ENCODE data around the gene CRISPLD2. TPM values are rescaled to one million over a fixed set of nuclear protein-coding genes. Genes with fewer than 3 reads are reported as not detected.

CRISPLD2 gene
- total and polyA plus RNA-seq, 9 of the 15 experiments (the other 6 are each of a cell fraction or from before 2014, with no cell fraction given): 0.03 to 0.24 (median 0.04) TPM; not detected in 4

DNA sequence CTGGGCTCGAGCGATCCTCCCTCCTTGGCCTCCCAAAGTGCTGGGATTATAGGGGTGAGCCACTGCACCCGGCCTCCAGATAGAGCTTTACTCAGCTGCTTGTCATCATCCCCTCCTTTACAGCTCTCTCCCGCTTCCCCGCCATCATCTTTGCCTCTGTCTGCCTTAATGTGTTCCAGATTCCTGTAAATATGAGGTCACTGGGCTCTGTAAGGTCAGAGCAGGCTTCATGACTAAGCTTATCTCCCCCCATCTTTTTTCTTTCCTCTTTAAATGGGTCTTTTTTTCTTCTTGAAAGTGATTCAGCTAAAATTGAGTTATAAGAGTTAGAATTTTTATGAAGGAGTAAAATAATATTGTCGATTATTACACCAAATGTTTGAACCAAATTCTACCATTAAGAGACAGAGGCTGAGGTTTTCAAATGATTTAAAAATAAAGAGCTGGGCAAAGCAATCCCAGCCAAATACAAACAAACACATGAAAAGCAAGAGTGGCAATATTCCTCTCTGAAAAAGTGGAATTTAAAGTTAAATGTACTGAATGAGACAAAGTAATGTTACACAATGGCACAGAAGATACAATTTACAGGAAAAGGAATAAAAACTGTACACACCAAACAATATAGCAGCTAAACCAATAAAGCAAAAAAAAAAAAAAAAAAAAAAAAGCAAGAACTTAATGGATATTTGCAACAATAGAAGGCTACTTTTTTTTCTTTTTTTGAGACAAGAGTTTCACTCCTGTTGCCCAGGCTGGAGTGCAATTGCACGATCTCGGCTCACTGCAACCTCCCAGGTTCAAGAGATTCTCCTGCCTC is 62.1 kb downstream of the CRISPLD2 start (continued):
- TF ChIP-seq XRCC5 (IDR thresholded peaks at IDR 0.05; ENCODE audit: low read depth, low read length): no peak
- TF ChIP-seq THRAP3 (IDR thresholded peaks at IDR 0.05; ENCODE audit: borderline replicate concordance): no peak
- no peak for TF ChIP-seq ZNF277 (CRISPR knock-in tag; IDR thresholded peaks at IDR 0.05; ENCODE audit: borderline replicate concordance)
- TF ChIP-seq CREBBP (IDR thresholded peaks at IDR 0.05; ENCODE audit: low read depth, low read length): no peak
- no peak for TF ChIP-seq TAF1 (IDR thresholded peaks at IDR 0.05; ENCODE audit: control insufficient read depth, extremely low read depth, insufficient read depth, low read length, severe bottlenecking)
- no peak for TF ChIP-seq CC2D1A (IDR thresholded peaks at IDR 0.05)
- no peak for TF ChIP-seq BRD9 (IDR thresholded peaks at IDR 0.05; ENCODE audit: low read depth, partially characterized antibody)
- TF ChIP-seq, protein P1, sequence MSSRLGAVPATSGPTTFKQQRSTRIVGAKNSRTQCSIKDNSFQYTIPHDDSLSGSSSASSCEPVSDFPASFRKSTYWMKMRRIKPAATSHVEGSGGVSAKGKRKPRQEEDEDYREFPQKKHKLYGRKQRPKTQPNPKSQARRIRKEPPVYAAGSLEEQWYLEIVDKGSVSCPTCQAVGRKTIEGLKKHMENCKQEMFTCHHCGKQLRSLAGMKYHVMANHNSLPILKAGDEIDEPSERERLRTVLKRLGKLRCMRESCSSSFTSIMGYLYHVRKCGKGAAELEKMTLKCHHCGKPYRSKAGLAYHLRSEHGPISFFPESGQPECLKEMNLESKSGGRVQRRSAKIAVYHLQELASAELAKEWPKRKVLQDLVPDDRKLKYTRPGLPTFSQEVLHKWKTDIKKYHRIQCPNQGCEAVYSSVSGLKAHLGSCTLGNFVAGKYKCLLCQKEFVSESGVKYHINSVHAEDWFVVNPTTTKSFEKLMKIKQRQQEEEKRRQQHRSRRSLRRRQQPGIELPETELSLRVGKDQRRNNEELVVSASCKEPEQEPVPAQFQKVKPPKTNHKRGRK (tag; IDR thresholded peaks at IDR 0.05): peak; percentile 46; the same call in 1 of the 2 replicates
- no peak for TF ChIP-seq E4F1 (CRISPR knock-in tag; IDR thresholded peaks at IDR 0.05; ENCODE audit: borderline replicate concordance)
- TF ChIP-seq ADNP (tag; IDR thresholded peaks at IDR 0.05): peak; percentile 73
- TF ChIP-seq BACH1 (tag; IDR thresholded peaks at IDR 0.05): peak; percentile 90
- TF ChIP-seq ZNF507 (tag; conservative IDR thresholded peaks at IDR 0.05): no peak
- no peak for TF ChIP-seq SIN3B (IDR thresholded peaks at IDR 0.05; ENCODE audit: low read depth)
- TF ChIP-seq, protein P2, sequence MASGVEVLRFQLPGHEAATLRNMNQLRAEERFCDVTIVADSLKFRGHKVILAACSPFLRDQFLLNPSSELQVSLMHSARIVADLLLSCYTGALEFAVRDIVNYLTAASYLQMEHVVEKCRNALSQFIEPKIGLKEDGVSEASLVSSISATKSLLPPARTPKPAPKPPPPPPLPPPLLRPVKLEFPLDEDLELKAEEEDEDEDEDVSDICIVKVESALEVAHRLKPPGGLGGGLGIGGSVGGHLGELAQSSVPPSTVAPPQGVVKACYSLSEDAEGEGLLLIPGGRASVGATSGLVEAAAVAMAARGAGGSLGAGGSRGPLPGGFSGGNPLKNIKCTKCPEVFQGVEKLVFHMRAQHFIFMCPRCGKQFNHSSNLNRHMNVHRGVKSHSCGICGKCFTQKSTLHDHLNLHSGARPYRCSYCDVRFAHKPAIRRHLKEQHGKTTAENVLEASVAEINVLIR (CRISPR knock-in tag; IDR thresholded peaks at IDR 0.05): 0 out of 2 replicates have a peak, but pooled peaks have one; percentile 21
- TF ChIP-seq, protein P3, sequence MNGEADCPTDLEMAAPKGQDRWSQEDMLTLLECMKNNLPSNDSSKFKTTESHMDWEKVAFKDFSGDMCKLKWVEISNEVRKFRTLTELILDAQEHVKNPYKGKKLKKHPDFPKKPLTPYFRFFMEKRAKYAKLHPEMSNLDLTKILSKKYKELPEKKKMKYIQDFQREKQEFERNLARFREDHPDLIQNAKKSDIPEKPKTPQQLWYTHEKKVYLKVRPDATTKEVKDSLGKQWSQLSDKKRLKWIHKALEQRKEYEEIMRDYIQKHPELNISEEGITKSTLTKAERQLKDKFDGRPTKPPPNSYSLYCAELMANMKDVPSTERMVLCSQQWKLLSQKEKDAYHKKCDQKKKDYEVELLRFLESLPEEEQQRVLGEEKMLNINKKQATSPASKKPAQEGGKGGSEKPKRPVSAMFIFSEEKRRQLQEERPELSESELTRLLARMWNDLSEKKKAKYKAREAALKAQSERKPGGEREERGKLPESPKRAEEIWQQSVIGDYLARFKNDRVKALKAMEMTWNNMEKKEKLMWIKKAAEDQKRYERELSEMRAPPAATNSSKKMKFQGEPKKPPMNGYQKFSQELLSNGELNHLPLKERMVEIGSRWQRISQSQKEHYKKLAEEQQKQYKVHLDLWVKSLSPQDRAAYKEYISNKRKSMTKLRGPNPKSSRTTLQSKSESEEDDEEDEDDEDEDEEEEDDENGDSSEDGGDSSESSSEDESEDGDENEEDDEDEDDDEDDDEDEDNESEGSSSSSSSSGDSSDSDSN (IDR thresholded peaks at IDR 0.05; ENCODE audit: borderline replicate concordance in 1 of 2, low read depth in 2 of 2, low read length in 2 of 2): no peak
- TF ChIP-seq IFI16 (CRISPR knock-in tag; IDR thresholded peaks at IDR 0.05): no peak
- no peak for TF ChIP-seq MCM5 (IDR thresholded peaks at IDR 0.05; ENCODE audit: low read depth)
- TF ChIP-seq LEF1 (IDR thresholded peaks at IDR 0.05): peak; percentile 46; the same call in 1 of the 2 replicates
- no peak for TF ChIP-seq ETV5 (CRISPR knock-in tag; IDR thresholded peaks at IDR 0.05; ENCODE audit: low read depth)
